Uterus (tissue), 2 donors: ENCODE measurements around the gene GALNT15.

ENCODE experiments used
- POLR2A ChIP-seq, 2 donors: fragments of 450-650 bp; IDR thresholded peaks; one replicate each; pipeline ENCODE4 v1.6.1; 2016; ENCODE audit warnings: antibody characterized with exemption in 2 of 2, mild to moderate bottlenecking in 1 of 2, moderate library complexity in 1 of 2
- TF ChIP-seq, protein P1 (sequence below), 4 experiments: fragments of 200-600 bp in 2 of 4; fragments of 450-650 bp in 2 of 4; sonication (generic) in 2 of 4; IDR thresholded peaks; one replicate each; pipeline ENCODE4 v1.5.1; 2016 to 2019; ENCODE audit warnings: antibody characterized with exemption in 4 of 4, mild to moderate bottlenecking in 2 of 4, moderate library complexity in 1 of 4

DNA sequence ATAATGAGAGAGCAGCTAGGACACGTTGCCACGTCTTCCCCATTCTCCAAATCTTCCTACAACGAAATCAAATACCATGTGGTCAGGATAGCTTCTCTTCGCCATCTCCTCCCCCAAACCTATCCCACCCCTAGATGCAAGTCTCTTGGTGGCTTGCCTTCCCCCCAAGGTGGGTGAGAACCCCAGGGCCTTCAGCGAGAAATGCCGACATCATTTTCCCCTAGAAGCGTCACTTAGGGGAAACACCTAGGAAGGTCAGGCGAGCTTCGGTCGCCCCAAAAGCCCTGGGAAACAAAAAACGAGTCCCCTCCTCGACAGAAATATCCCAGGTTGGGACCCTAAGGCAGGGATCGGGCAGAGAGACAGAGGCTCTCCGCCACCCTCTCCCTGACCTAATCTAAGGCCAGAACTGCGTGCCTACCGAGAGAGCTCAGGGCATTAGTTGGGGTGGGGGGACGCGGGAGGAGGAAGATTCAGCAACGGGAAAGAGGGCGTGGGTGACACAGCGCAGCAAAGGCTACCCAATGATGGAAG, 89.8 kb downstream of the GALNT15 start:
- TF ChIP-seq, protein P1, sequence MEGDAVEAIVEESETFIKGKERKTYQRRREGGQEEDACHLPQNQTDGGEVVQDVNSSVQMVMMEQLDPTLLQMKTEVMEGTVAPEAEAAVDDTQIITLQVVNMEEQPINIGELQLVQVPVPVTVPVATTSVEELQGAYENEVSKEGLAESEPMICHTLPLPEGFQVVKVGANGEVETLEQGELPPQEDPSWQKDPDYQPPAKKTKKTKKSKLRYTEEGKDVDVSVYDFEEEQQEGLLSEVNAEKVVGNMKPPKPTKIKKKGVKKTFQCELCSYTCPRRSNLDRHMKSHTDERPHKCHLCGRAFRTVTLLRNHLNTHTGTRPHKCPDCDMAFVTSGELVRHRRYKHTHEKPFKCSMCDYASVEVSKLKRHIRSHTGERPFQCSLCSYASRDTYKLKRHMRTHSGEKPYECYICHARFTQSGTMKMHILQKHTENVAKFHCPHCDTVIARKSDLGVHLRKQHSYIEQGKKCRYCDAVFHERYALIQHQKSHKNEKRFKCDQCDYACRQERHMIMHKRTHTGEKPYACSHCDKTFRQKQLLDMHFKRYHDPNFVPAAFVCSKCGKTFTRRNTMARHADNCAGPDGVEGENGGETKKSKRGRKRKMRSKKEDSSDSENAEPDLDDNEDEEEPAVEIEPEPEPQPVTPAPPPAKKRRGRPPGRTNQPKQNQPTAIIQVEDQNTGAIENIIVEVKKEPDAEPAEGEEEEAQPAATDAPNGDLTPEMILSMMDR (IDR thresholded peaks at IDR 0.05) = no peak
- no peak for TF ChIP-seq POLR2A (IDR thresholded peaks at IDR 0.05)
